ENCODE data around the gene NOS1AP.
A peak's percentile ranks its signal among the peaks of the same experiment; 100 is the strongest.

Gene NOS1AP

DNA sequence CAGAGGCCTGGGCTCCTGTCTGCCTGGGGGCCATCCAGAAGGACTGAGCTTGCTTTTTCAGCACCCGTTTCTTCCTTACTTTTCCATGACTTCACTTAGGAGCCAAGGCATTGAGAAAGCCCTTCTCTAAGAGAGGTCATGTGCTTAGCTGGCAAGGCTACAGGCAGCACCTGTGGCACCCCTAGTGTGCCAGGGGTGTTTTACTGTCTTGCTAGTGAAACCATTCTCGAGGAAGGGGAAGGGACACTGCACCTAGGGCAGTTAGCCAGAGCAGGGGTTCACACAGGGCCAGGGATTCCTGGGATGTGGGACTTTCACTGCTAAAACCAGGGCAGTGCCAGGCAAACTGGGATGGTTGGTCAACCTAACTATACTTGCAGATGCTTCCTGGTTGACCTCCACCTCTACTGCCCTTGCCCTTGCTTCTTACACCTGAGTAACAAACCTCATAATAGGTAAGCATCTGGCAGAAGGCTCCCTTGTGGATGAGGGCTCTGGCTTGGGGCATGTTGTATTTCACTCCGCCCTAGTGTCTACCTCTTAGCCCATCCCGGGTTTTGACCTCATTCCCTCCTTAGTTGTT, 69.2 kb downstream of the NOS1AP start:
- DNase-seq (ENCODE audit: low spot score): no peak

DNA sequence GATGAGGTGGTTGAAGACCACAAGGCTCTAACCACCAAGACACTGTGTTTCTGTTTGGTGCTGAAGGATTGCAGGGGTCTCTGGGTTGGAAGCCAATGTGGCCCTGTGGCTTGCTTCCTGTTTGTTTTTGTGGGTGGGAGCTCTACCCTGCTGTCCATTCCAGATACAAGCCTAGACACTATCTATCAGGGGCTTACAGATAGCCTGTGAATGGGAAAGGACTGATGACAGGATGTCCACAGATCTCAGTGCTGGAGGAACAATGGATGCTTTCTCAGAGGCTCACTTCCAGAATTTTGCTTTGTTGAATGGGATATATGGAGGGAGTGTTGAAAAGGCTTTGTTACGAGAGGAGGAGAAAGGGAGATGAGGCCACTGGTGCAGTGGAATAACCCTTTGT, 69.7 kb downstream of the NOS1AP start:
- no peak for DNase-seq (ENCODE audit: low spot score)

DNA sequence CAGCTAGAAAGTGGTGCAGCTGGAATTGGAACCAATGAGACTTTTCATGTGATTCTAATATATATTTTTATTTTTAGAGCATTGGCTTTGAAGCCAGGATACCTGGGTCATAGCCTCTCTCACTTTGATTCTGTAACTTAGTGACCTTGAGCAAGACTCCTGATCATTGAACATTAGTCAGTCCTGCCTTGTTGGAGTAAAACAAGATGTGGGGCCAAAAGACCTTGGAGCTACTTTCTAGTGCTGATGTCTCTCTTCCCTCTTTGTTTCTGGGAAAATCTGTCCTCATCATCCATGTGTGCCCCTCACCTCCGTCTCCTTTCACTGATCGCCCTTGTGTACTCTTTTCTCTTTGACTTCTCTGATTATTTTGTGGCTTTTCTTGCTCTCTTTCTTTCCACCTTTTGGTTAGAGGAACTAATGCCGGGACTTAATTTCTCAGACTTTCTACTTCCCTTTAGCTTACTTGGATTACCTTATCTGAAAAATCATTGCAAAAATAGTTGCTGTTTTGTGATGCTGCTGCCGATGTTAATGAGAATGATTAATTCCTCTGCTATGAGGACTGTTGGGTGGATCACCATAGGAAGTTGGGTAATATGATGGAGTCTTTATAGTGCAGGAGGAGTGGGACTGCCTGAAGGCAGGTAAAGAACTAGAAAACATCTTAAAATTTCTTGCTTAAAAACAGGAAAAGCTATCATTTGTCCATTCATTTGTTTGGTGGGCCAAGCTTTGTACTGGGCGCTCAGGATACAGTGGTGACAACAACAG, 72.0 kb downstream of the NOS1AP start:
- no peak for DNase-seq (ENCODE audit: low spot score)

DNA sequence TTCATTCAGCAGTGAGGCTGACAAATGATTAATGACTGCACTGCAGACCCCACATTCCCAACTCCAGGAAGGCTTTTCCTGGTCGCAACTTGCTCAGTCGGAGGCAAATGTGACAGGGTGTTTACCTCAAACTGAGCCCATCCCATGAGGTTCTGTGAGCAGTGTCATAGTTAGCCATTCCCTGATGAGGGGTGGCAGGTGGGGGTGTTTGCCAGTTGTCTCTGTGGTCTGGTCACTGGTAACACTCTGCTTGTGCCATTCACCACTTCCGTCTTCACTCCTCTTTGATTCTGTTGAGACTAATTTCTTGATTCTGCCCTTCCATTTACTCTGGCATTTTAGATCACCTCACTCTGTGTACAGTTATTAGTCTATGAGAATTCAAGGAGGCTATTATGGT, 73.5 kb downstream of the NOS1AP start:
- no peak for DNase-seq (ENCODE audit: low spot score)

DNA sequence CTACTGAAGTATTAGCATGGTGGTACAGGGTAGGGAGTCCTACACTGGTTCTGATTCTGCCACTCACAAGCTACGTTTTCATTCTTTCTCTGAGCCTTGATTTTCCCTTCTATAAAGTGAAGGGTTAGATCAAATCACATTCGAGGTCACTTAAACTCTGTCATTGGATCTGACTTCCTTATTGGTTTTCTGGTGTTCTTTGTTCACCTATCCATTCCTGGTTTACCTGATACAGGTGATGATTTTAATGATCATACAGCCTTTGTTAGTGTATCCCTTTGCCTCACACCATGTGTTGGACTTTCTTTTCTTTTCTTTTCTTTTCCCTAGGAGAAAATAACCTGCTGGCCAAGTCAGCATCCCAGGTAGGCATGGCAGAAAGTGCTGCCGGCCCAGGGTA, 74.8 kb downstream of the NOS1AP start:
- DNase-seq (ENCODE audit: low spot score): no peak

DNA sequence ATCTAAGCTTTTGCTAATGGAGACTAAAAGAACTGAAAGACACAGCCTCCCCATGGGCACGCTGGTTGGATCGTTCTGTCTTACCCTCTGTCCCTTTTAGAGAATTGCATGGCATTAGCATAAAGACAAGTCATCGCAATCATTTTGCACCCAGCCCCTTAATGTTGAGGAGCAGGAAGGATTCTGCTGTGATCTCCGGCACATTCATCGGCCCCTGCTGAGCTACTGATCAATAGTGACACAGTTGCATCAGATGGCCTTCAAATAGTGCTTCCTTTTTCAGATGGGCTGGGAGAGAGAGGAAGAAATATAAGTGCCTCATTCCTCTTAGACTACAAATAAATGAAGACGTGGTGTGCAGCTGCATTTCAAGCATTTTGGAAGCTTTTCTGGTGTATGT, 75.4 kb downstream of the NOS1AP start:
- no peak for DNase-seq (ENCODE audit: low spot score)

DNA sequence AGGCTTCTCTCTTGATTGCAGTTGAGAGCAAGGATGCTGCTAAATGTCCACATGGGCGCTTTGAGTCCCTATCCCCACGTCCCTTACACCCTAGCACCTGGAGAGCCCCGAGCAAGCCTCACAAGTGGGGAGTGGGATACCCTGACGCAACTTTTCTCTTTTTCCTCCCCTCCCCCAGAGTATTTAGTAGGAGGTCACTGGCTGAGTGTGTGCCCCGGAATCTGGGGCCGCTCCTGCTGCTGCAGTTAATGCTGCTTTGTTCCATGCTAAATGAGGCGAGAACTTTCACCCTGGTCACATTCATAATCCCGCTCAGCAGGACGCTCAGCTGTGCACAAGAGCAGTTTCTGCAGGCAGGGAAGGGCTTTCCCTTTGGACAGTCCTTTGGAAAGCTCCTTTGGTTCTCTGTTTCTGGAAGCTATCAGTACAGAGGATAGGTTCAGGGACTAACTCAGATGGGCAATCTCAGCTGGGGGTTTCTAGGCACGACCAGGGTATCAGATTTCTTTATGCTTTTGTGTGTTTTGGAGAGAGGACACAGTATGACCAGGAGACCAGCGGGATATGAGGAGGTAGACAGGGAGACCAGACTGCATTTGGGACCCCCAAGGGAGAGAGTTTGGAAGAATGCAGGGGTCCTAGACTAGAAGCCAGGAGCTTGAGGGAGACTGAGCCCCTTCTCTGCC, 75.9 kb downstream of the NOS1AP start:
- no peak for DNase-seq (ENCODE audit: low spot score)

DNA sequence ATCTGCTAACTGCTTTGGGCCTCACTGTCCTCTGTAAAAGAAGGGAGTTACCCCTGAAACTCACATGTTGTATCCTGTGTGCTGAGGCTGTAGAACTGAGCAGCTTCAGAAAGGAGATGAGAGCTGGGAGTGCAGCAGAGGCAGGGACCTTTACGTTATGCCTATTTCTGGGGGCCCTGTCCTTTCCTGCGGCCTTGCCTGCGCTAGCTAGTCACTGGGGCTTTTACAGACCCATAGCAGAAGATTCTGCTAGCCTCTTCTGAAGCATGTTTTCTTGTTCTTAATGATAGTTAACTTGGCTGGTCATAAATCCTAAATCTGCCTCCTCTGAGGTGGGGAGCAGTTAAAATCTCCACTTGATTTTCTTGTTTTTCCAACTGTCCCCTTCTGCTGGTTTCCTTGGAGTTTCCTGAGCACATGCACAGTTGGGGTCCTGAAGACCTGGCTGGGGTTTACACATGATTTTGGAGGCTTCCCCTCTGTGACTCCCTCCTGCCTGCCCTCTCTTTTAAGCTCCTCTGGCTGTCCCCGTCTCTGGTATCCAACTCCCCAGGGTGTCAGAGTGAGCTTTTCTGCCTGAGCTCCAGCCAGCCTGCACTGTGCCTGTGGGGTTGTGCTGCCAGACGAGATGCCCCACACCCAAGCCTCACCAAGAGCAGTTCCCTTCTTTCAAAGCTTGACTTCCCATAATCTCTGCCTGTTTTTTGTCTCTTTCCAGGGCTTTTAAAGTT, 76.6 kb downstream of the NOS1AP start:
- peak; percentile 86 for DNase-seq (ENCODE audit: low spot score)

DNA sequence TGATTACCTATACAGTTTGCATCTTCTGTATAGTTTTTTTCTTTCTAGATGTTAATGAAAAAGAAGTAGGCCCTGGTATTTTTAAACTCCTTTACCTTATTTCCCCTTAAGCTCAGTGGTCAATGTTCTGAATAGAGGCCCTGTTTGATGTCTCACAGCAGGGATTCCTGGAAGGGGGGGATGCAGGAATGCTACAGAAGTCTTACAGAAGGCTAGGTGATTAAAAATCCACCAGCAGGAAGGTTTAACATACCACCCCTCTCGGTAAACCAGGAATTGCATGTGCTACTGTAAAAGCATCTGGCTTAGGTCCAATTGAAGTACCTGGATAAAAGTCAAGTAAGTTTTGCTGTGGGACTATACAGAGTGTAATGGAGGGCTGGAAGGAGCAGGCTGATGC, 78.3 kb downstream of the NOS1AP start:
- DNase-seq (ENCODE audit: low spot score): no peak

DNA sequence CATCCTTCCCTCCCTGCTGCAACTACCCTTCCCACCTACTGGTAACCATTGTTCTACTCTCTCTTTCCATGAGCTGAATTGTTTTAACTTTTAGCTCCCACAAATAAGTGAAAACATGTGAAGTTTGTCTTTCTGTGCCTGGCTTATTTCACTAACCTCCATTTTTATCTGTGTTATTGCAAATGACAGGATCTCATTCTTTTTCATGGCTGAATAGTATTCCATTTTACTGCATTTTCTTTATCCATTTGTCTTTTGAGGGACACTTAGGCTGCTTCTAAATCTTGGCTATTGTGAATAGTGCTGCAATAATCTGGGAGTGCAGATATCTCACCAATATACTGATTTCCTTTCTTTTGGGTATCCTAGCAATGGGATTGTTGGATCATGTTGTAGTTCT, 80.6 kb downstream of the NOS1AP start:
- DNase-seq (ENCODE audit: low spot score): no peak

DNA sequence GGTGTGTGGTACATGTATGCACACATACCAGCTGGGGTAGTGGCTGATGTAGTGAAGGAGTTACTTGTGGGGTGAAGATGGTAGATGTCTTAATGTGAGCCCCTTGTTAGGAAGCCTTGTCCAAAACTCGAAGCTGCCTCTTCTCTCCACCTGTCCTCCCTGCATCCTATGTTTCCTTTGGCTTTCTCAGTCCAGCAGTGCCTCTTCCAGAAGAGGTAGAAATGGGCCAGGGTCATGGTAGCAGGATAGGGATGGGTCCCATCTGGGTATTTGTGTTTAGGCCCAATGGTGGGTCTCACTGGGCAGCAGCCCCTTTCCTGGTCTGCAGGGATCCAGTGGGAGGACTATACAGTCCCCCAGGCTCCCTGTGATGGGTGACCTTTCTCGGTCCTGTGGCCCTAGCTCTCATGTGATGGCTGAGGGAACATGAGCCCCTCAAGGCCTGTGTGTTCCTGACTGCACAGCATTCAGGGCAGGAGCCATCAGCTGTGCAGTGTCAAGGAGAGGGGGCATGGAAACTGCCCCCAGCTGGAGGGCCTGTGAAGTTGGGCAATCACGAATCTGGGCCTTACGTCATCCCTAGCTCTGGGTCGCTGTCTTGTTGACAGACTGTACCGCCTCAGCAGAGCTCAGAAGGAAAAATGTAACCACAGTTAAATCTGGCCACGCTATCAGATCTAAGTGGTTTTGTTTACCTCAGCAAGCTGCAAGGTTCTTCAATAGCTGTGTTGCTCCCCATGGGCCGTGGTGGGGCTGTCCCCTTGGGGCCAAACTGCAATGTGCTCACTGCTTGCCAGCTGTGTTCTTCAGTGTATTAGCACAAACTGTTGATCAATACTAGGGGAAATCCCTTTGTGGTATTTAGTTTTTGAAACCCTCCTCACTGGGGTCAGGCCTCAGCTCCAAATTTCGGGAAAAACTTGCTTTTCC, 82.7 kb downstream of the NOS1AP start:
- no peak for DNase-seq (ENCODE audit: low spot score)

DNA sequence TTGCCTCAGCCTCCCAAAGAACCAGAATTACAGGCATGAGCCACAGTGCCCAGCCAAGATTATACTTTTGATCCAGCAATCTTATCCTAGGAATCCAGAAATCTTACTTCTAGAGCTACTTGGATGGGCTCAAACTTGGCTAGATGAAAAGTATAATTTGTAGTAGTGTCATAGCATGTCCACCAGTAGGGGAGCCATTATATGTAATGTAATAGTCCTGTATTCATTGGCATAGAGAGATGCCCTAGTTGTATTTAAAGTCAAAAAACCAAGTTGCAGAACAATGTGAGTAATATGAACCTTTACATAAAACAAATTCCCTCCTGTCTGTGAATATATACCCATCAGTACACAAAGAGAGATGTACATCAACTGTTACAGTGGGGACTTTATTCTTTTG, 83.9 kb downstream of the NOS1AP start:
- DNase-seq (ENCODE audit: low spot score): no peak

DNA sequence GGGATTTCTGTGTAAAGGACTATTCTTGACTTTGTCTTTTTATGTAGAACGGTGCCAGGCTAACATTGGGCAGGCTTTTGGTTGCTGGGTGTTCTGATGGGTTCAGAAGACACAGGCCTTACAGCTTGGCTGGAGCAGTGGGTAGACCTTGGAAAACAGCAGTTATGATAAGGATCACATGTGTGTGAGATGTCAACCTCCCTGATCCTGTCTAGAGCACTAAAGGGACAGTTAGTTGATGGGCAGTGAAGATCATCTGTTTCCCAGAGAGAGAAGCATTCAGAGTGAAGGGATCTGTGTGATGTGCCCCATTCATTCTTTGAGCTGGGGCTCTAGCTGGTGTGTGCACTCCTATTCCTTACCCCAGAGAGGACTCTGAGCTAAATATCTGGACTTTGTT, 88.0 kb downstream of the NOS1AP start:
- DNase-seq (ENCODE audit: low spot score): no peak

DNA sequence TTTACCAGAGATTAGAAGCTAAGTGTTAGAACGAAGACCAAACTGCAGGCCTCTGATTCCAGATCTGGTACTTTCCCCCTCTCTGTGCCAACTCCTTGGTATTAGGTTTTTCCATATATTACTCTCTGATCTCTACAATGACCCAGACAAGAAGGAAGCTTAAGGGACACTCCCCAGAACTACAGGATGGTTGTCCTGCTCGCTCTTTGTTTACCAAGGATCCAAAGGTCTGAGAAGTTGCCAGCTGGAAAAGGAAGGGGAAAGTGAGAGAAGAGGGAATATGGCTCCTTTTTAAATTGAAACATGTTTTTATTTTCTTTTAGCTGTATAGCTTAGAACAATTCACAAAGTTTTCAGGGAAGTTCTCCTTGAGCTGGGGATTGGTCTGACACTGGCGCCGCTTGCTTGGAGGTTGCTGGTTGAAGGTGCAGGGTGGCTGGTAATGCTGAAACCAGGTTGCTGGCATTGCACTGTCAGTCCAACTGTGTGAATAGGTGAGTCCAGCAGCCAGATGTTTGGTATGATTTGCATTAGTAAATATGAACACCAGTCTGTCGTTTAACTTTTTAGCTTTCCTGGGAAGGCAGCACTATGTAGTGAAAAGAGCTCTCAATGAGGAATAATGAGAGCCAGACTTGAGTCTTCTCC, 89.3 kb downstream of the NOS1AP start:
- DNase-seq (ENCODE audit: low spot score): no peak

DNA sequence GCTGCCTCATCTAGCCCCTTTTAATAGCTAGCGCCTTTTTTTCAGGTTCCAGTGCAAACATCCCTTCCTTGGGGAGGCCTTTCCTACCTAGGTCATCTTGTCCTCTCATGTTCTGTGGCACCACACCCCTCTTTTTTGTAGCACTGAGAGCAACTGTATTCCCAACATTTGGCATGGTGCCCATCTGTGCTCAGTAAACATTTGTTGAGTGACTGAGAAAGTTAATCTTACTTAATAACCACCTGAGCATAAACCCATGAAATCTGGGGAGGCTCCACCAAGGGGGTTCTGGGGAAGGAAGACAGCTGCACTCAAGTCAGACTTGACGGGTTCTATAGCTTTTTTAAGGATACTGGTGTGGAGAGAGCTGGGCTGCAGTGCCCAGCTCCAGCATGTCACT, 90.0 kb downstream of the NOS1AP start:
- DNase-seq (ENCODE audit: low spot score): peak; percentile 63

DNA sequence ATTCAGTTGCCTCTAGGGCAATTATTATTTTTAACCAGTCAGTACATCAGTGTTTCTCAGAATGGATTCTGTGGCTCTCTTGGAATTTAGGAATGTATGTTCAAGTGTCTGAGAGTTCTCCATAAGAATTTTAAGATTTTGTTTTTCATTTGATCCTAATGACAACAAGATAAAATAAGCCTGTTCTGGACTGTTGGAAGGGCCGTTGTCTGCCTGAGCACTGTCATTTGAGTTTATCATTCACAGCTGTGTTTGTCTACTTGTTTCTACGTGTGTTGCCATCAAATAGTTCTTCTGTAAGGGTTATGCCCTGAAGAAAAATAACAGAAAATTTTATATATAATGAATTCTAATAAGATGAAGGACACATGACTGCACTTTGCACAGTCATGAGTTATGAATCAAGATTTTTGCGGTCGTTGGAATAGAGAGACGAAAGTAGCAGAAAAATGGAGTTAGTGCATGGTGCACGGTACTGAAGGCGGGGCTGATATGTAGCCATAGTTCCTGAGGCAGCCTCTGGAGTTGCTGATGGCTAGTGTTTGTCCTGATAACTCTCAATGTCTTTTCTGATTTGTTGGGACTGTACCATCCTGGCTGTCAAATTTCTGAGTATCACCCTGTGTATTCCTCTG, 92.5 kb downstream of the NOS1AP start:
- no peak for DNase-seq (ENCODE audit: low spot score)

DNA sequence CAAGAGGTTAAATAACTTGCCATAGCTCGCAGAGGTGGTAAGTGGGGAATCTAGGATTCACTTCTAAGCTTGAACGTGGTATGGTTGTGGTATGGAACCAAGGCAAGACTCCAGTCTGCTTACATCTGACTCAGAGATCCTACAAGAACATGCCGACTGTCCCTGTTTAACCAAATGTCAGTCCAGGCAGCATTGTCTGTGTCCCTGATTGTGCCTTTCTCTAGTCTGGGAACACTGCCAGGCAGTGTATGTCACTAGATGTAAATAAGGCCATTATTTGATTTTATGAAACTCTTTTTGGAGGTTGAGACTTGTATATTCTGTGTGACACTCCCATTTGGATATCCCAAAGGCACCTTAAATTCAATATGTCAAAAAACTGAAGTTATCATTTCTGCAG, 96.0 kb downstream of the NOS1AP start:
- DNase-seq (ENCODE audit: low spot score): no peak

DNA sequence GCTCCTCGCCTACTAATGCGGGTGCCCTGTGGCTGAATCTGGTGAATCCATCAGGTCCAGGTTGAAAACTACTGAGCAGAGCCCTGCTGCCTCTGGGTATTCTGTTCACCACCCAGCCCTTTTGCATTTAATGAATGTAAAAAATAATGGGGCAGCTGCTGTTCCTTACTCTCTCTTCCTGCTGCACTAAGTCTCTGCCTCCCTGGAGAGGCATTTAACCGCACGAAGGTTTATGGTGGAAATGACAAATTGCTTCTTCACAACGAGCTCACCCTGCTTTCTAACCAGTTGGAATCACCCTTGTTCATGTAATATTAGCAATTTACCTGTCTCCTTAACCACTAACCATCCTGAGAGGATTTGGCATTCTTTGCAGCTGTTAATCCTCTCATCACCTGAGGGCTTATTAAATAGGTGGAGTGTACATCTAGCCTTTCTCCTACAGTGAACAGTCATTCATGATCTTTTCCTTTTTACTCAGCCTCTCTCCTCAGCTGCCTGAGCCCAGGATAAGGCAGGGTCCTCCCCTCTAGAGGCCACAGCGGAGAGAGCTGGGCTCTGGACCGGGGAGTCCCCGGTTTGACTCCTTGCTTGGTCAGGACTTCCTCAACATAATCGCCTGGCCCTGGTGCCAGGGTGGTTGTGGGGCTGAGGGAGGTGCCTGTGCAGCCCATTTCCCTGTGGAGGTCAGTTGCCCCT, 97.6 kb downstream of the NOS1AP start:
- DNase-seq (ENCODE audit: low spot score): peak; percentile 61

DNA sequence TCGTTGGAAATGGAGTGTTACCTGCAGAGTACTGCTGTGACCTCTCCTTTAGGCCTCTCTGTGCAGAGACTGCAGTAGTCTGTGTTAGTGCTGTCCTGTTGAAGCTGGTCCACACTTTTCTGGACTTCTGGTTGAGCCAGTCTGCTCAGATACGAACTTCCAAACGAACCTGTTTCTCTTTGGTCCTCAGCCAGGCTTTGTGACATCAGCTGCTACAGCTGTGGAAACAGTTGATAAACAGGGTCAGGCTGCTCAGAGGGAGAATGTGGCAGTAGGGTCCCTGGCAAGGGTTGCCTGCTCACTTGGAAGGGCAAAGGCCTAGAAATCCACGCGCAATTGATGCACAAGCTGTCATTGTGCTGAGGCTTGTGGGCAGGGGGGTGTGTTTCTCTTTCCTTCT, 98.8 kb downstream of the NOS1AP start:
- DNase-seq (ENCODE audit: low spot score): no peak
